Kidney (tissue), 14 donors: ENCODE measurements around the gene LINGO1. TPM values are rescaled to one million over a fixed set of nuclear protein-coding genes. Genes with fewer than 3 reads are reported as not detected.

Source experiments
- DNase-seq, 5 donors: peaks; one replicate each; pipeline ENCODE4 v3.0.0-alpha.2; 2013 to 2020
- FAIRE-seq: peaks from 2 replicates; lab custom pipeline; 2012; peaks lifted over from hg19 to GRCh38; lab: Jason Lieb, UNC
- H3K27ac ChIP-seq, 2 donors: one replicate each; pipeline ENCODE4 v1.7.0; 2013; ENCODE audit warnings: low read depth in 2 of 2, low read length in 2 of 2, inconsistent platforms in 1 of 2
- H3K27me3 ChIP-seq: one replicate; pipeline ENCODE4 v1.7.1; 2013; ENCODE audit warnings: low read length, inconsistent platforms; ENCODE audit not compliant: control insufficient read depth, insufficient read depth
- H3K36me3 ChIP-seq, 3 donors: one replicate each; pipeline versions ENCODE4 v1.7.0 to v1.7.1; 2013; ENCODE audit warnings: low read length in 3 of 3, control low read depth in 1 of 3, inconsistent platforms in 1 of 3; ENCODE audit not compliant: insufficient read depth in 3 of 3, control insufficient read depth in 2 of 3
- H3K4me1 ChIP-seq, 3 donors: one replicate each; pipeline versions ENCODE4 v1.7.0 to v1.7.1; 2013; ENCODE audit warnings: low read length in 3 of 3, inconsistent platforms in 1 of 3, low read depth in 1 of 3; ENCODE audit not compliant: control insufficient read depth in 2 of 3, insufficient read depth in 2 of 3
- H3K4me3 ChIP-seq, 3 donors: one replicate each; pipeline versions ENCODE4 v1.7.0 to v1.8.1; 2013; ENCODE audit warnings: low read length in 3 of 3, control low read depth in 1 of 3, inconsistent platforms in 1 of 3
- H3K9ac ChIP-seq, 3 donors: one replicate each; pipeline versions ENCODE4 v1.7.0 to v1.7.1; 2013; ENCODE audit warnings: low read length in 3 of 3, control low read depth in 1 of 3, inconsistent platforms in 1 of 3
- H3K9me3 ChIP-seq, 3 donors: one replicate each; pipeline versions ENCODE4 v1.7.0 to v1.7.1; 2013; ENCODE audit warnings: low read length in 3 of 3, control low read depth in 1 of 3, inconsistent platforms in 1 of 3; ENCODE audit not compliant: control insufficient read depth in 2 of 3, insufficient read depth in 1 of 3
- intact Hi-C: fragments of 100-400 bp; cut with DNase I; formaldehyde crosslinking; loops from one replicate; pipeline ENCODE4 v1.11.1; 2022
- polyA plus RNA-seq: library from polyadenylated mRNA; stranded (reverse); fragments of 350-450 nt; fragmentation: Illumina TruSeq; extraction: RNeasy Lipid Tissue Mini Kit (QIAGEN cat#74804); gene quantifications from one replicate; pipeline ENCODE4 v1.2.3, GENCODE V29; 2014; ENCODE audit warnings: low read depth, low replicate concordance; ENCODE audit not compliant: insufficient read depth
- total RNA-seq: library from RNA; stranded (reverse); fragmentation: NEBNext Ultra II Directional; extraction: Animal tissue kit (Norgen Biotek cat#: 25700); gene quantifications from one replicate; pipeline ENCODE4 v1.2.1, GENCODE V29; 2021
- TF ChIP-seq, protein P1 (sequence below): IDR thresholded peaks from 3 replicates; pipeline ENCODE4 v1.5.1; 2012; ENCODE audit warnings: mild to moderate bottlenecking, moderate library complexity, borderline replicate concordance; ENCODE audit not compliant: insufficient read depth; ENCODE audit errors: extremely low read depth
- donor health status: control.
- donor health status: control.
- donor health status: control.
- donor health status: control.
- donor health status: control.
- donor health status: DM: yes; HTN: yes; CAD: no.
- donor health status: Normal renal cell carcinoma (clear cell type).

Gene LINGO1
- total and polyA plus RNA-seq, 2 donors from 2014 or later = 3.9 to 6.8 TPM

DNA sequence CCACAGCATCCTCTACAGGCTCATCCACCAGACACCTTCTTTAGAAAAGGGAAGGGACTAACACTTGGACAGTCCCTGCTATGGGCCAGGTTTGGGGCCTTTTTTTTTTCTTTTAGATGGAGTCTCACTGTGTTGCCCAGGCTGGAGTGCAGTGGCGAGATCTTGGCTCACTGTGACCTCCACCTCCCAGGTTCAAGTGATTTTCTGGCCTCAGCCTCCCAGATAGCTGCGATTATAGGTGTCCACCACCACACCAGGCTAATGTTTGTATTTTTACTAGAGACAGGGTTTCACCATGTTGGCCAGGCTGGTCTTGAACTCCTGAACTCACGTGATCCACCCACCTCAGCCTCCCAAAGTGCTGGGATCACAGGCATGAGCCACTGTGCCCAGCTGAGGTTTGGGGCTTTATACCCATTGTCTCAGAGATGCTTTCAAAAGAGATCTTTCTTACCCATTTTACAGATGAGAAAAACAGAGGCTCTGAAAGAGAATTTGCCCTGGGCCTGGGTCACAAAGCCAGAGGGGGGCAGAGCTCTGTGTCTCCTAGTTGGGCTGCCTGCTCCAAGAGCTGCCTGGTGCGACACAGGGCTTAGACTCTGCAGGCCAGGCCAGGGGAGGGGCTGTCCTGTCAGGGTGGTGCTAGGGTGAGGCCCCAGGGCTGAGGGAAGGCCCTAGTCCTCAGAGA is 11.6 kb downstream of the LINGO1 start:
- TF ChIP-seq, protein P1, sequence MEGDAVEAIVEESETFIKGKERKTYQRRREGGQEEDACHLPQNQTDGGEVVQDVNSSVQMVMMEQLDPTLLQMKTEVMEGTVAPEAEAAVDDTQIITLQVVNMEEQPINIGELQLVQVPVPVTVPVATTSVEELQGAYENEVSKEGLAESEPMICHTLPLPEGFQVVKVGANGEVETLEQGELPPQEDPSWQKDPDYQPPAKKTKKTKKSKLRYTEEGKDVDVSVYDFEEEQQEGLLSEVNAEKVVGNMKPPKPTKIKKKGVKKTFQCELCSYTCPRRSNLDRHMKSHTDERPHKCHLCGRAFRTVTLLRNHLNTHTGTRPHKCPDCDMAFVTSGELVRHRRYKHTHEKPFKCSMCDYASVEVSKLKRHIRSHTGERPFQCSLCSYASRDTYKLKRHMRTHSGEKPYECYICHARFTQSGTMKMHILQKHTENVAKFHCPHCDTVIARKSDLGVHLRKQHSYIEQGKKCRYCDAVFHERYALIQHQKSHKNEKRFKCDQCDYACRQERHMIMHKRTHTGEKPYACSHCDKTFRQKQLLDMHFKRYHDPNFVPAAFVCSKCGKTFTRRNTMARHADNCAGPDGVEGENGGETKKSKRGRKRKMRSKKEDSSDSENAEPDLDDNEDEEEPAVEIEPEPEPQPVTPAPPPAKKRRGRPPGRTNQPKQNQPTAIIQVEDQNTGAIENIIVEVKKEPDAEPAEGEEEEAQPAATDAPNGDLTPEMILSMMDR = no peak
- H3K36me3 ChIP-seq = no peaks in the 10 kb centered on the region
- DNase-seq (no peak), FAIRE-seq (no peak)
- no peaks in the 10 kb centered on the region for H3K4me1 ChIP-seq
- no peak overlapping the region for H3K4me3 ChIP-seq
- no peak overlapping the region for H3K9ac ChIP-seq
- H3K27ac ChIP-seq = no peak overlapping the region
- no peaks in the 10 kb centered on the region for H3K9me3 ChIP-seq
- H3K27me3 ChIP-seq = no peaks in the 10 kb centered on the region
- intact Hi-C loops = no loop called here

DNA sequence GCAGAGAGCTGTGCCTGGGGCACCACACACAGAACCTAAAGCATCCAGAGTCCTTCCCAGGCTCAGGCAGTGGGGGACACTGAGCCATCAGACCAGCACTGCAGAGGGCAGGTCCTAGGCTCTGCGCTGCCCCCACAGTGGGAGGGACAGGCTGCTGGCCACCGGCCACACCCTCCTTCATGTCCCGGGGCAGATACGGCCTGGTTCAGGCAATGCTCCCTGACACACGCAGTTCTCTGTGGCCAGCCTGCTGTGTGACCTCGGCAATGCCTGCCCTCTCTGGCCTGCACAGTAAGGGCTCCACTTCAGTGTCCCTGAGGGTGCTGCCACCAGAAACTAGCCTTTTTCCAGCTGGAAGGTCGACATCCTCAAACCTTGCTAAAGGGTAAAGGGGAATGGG is 12.4 kb downstream of the LINGO1 start:
- H3K4me1 ChIP-seq = no peaks in the 10 kb centered on the region
- intact Hi-C loops = no loop called here

DNA sequence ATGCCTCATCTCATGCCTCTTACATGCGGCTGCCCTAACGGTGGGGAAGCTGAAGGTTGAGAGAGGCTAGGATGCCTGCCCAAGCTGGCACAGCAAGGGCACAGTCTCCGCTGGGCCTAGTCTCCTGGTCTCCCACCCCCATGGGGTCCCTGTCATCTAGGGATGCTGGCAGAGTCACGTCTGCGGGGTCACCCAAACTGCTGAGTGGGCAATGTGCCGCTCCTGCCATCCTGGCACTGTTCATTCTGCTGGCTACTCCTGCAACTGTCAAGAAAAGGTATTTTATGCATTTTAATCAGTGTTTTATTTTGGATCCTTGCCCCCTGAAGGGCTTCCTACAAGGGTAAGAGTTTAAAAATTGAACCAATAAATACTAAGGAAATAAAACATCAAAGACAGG is 12.8 kb downstream of the LINGO1 start:
- TF ChIP-seq, protein P1 = no peak
- H3K9me3 ChIP-seq = no peaks in the 10 kb centered on the region
- intact Hi-C loops = no loop called here

More for the DNA sequence above, 12.4 kb downstream of the LINGO1 start:
- H3K4me3 ChIP-seq = no peak overlapping the region
- H3K9ac ChIP-seq = no peak overlapping the region
- TF ChIP-seq, protein P1 = no peak
- DNase-seq (no peak), FAIRE-seq (no peak)
- no peaks in the 10 kb centered on the region for H3K9me3 ChIP-seq
- no peak overlapping the region for H3K27ac ChIP-seq
- no peaks in the 10 kb centered on the region for H3K36me3 ChIP-seq
- no peaks in the 10 kb centered on the region for H3K27me3 ChIP-seq

More for the DNA sequence above, 12.8 kb downstream of the LINGO1 start:
- Histone ChIP-seq H3K27me3 (no peaks in the 10 kb centered on the region), H3K4me1 (no peaks in the 10 kb centered on the region), H3K4me3 (no peak overlapping the region), H3K9ac (no peak overlapping the region), H3K36me3 (no peaks in the 10 kb centered on the region), H3K27ac (no peak overlapping the region)
- no peak for FAIRE-seq
- no peak for DNase-seq
